GM23338 (cell line): ENCODE measurements around the gene SH3RF3. TPM values are rescaled to one million over a fixed set of nuclear protein-coding genes. Genes with fewer than 3 reads are reported as not detected.

Experiments used
- ATAC-seq: fragments of 200-7000 bp; cut with Tn5 transposase; 3 replicates; pipeline ENCODE4 v1.9.1; 2020
- DNase-seq: peaks from one replicate; pipeline ENCODE4 v3.0.0-alpha.2; 2015; ENCODE audit warnings: low spot score
- H2AFZ ChIP-seq: fragments of 200-600 bp; sonication (generic); 2 replicates; pipeline ENCODE4 v1.8.0; 2016; ENCODE audit warnings: antibody characterized with exemption, mild to moderate bottlenecking, moderate library complexity
- H3F3A ChIP-seq: fragments of 200-600 bp; sonication (generic); replicated peaks from 2 replicates; pipeline ENCODE4 v1.8.0; 2017; ENCODE audit warnings: antibody characterized with exemption, mixed run types, low read depth
- H3K27ac ChIP-seq: fragments of 200-600 bp; sonication (generic); 2 replicates; pipeline ENCODE4 v1.6.1; 2016; ENCODE audit warnings: low read depth
- H3K27me3 ChIP-seq: fragments of 200-600 bp; sonication (generic); 2 replicates; pipeline ENCODE4 v1.8.0; 2016; ENCODE audit warnings: mild to moderate bottlenecking, mixed run types, moderate library complexity; ENCODE audit not compliant: insufficient read depth
- H3K36me3 ChIP-seq: fragments of 200-600 bp; sonication (generic); 2 replicates; pipeline ENCODE4 v1.8.0; 2016; ENCODE audit warnings: mild to moderate bottlenecking; ENCODE audit not compliant: insufficient read depth
- H3K4me1 ChIP-seq: fragments of 200-600 bp; sonication (generic); 2 replicates; pipeline ENCODE4 v1.8.0; 2016; ENCODE audit warnings: mild to moderate bottlenecking, moderate library complexity; ENCODE audit not compliant: insufficient read depth
- H3K4me2 ChIP-seq: fragments of 200-600 bp; sonication (generic); 2 replicates; pipeline ENCODE4 v1.7.1; 2017; ENCODE audit warnings: mixed run types
- H3K4me3 ChIP-seq: fragments of 200-600 bp; sonication (generic); 2 replicates; pipeline ENCODE4 v1.6.1; 2016; ENCODE audit warnings: mixed run types
- H3K79me2 ChIP-seq: fragments of 200-600 bp; sonication (generic); replicated peaks from 2 replicates; pipeline ENCODE4 v1.8.0; 2017; ENCODE audit warnings: mild to moderate bottlenecking; ENCODE audit not compliant: insufficient read depth
- H3K9me2 ChIP-seq: fragments of 200-600 bp; sonication (generic); 2 replicates; pipeline ENCODE4 v1.8.0; 2017; ENCODE audit not compliant: insufficient read depth
- H4K20me1 ChIP-seq: fragments of 200-600 bp; sonication (generic); replicated peaks from 2 replicates; pipeline ENCODE4 v1.8.0; 2017; ENCODE audit warnings: mild to moderate bottlenecking; ENCODE audit not compliant: insufficient read depth
- H3K27ac Mint-ChIP-seq: 2 replicates; pipeline ENCODE4 v1.8.0; 2020; ENCODE audit warnings: inconsistent platforms, mild to moderate bottlenecking, moderate library complexity, mixed read lengths
- H3K27me3 Mint-ChIP-seq: 3 replicates; pipeline ENCODE4 v1.8.0; 2022; ENCODE audit warnings: low read depth, mild to moderate bottlenecking, moderate library complexity, mixed read lengths, inconsistent platforms; ENCODE audit not compliant: insufficient read depth, poor library complexity
- H3K36me3 Mint-ChIP-seq: 3 replicates; pipeline ENCODE4 v1.8.0; 2021; ENCODE audit warnings: low read depth, mild to moderate bottlenecking, inconsistent platforms, moderate library complexity, mixed read lengths
- H3K4me1 Mint-ChIP-seq: 3 replicates; pipeline ENCODE4 v1.8.0; 2020; ENCODE audit warnings: mild to moderate bottlenecking, inconsistent platforms, mixed read lengths
- H3K4me3 Mint-ChIP-seq: 3 replicates; pipeline ENCODE4 v1.8.0; 2021; ENCODE audit warnings: moderate library complexity, mild to moderate bottlenecking, inconsistent platforms, mixed read lengths
- H3K9me3 Mint-ChIP-seq: 3 replicates; pipeline ENCODE4 v1.8.0; 2020; ENCODE audit warnings: moderate library complexity, mild to moderate bottlenecking, inconsistent platforms, mixed read lengths
- CREB1 ChIP-seq: fragments of 250-450 bp; sonication (Bioruptor Pico); IDR thresholded peaks from 2 replicates; pipeline ENCODE4 v1.5.0; 2020; ENCODE audit warnings: low read depth, mild to moderate bottlenecking, moderate library complexity
- EZH2 ChIP-seq: fragments of 200-600 bp; sonication (generic); IDR thresholded peaks from one replicate; pipeline ENCODE4 v1.8.0; 2017; ENCODE audit warnings: antibody characterized with exemption, mild to moderate bottlenecking, low read depth; ENCODE audit not compliant: unreplicated experiment
- EZH2phosphoT487 ChIP-seq: fragments of 200-600 bp; sonication (generic); IDR thresholded peaks from one replicate; pipeline ENCODE4 v1.8.1; 2018; ENCODE audit warnings: antibody characterized with exemption; ENCODE audit not compliant: unreplicated experiment
- JUNB ChIP-seq: IDR thresholded peaks from one replicate; pipeline ENCODE4 v1.6.1; 2016; ENCODE audit warnings: antibody characterized with exemption; ENCODE audit not compliant: unreplicated experiment
- POLR2AphosphoS5 ChIP-seq: IDR thresholded peaks from 2 replicates; pipeline ENCODE4 v1.6.1; 2016; ENCODE audit warnings: antibody characterized with exemption, low read depth
- STAT1 ChIP-seq: IDR thresholded peaks from one replicate; pipeline ENCODE4 v1.6.1; 2016; ENCODE audit warnings: antibody characterized with exemption; ENCODE audit not compliant: unreplicated experiment
- polyA plus RNA-seq: library from polyadenylated mRNA; unstranded; fragments of >200 nt; fragmentation: Nextera tagmentation; extraction: Ambion mirVana; gene quantifications from 2 replicates; pipeline ENCODE4 v1.2.1, GENCODE V29; 2016
- total RNA-seq: library from RNA; depleted of rRNA; stranded (reverse); fragments of >200 nt; shearing (Covaris generic); gene quantifications from 2 replicates; pipeline ENCODE4 v1.2.3, GENCODE V29; 2014
- TF ChIP-seq, protein P1 (sequence below): IDR thresholded peaks from 2 replicates; pipeline ENCODE4 v1.6.1; 2016; ENCODE audit warnings: antibody characterized with exemption
- TF ChIP-seq, protein P2 (sequence below), 2 experiments: fragments of 200-600 bp in 1 of 2; sonication (generic) in 1 of 2; conservative IDR thresholded peaks; 2 replicates each; pipeline versions ENCODE4 v1.5.1 to v1.6.1; 2016 to 2017; ENCODE audit warnings: antibody characterized with exemption in 2 of 2, low read depth in 2 of 2, mild to moderate bottlenecking in 2 of 2, moderate library complexity in 1 of 2
- TF ChIP-seq, protein P3 (sequence below): IDR thresholded peaks from one replicate; pipeline ENCODE4 v1.6.1; 2018; ENCODE audit warnings: antibody characterized with exemption; ENCODE audit not compliant: unreplicated experiment

The SH3RF3 gene
- total and polyA plus RNA-seq, 2 experiments from 2014 or later: 0.11 to 0.63 TPM

DNA sequence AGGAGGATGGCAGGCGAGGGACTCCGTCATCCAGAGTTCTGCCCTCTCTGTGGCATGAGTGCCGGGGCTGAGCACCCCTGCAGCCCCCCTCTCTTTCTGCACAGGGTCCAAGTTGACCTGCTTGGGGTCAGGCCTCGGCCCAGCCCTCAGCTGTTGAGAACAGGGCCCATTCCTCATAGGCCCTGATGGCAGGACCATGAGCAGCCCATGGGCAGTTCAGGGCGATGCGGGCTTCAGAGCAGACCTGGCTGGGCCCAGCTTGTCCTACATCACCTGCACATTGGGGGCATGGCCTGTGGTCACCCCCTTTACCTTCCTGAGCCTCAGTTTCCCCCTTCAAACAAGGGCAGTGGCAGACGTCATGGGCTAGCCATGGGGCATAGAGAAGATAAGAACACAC lies 246.7 kb downstream of the SH3RF3 start:
- Histone ChIP-seq H4K20me1 (no peaks in the 10 kb centered on the region), H3K4me2 (no peak overlapping the region), H3K27ac (no peak overlapping the region), H3K27me3 (no peaks in the 10 kb centered on the region), H2AFZ (no peak overlapping the region), H3K9me2 (no peaks in the 10 kb centered on the region), H3K79me2 (no peaks in the 10 kb centered on the region), H3K36me3 (no peaks in the 10 kb centered on the region), H3K4me3 (no peak overlapping the region), H3K4me1 (no peaks in the 10 kb centered on the region), H3F3A (no peaks in the 10 kb centered on the region)
- no peaks in the 10 kb centered on the region; the same call in 2 of the 3 replicates for H3K36me3 Mint-ChIP-seq
- no peak overlapping the region for H3K4me3 Mint-ChIP-seq
- TF ChIP-seq CREB1 (CRISPR knock-in tag): no peak
- TF ChIP-seq, protein P1, sequence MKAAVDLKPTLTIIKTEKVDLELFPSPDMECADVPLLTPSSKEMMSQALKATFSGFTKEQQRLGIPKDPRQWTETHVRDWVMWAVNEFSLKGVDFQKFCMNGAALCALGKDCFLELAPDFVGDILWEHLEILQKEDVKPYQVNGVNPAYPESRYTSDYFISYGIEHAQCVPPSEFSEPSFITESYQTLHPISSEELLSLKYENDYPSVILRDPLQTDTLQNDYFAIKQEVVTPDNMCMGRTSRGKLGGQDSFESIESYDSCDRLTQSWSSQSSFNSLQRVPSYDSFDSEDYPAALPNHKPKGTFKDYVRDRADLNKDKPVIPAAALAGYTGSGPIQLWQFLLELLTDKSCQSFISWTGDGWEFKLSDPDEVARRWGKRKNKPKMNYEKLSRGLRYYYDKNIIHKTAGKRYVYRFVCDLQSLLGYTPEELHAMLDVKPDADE: no peak
- TF ChIP-seq EZH2phosphoT487: no peak
- no peak for TF ChIP-seq STAT1
- DNase-seq (no peak), ATAC-seq (no peak)
- H3K9me3 Mint-ChIP-seq: no peaks in the 10 kb centered on the region
- no peak overlapping the region for H3K27ac Mint-ChIP-seq
- H3K27me3 Mint-ChIP-seq: peaks cover 5% of the 10 kb centered on the region
- no peaks in the 10 kb centered on the region; the same call in 2 of the 3 replicates for H3K4me1 Mint-ChIP-seq

DNA sequence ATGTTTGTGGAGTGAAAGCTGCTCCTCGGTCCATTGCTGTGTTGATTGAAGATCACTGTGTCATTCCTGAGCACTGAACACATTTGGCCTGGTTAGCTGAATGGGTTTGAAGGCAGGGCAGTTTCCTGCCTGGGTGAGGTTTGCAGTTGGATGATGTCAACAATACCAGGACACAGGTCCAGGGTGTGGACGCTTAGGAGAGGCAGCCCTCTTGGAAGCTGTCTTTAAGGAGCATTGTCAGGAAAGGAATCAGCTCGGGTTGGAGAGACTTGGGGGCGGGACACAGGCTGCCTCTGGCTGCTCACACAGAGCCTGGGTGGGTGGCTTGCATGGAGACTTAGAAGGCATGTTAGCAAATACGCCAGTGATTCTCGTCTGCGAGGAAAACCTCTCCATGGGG lies 247.1 kb downstream of the SH3RF3 start:
- Histone ChIP-seq H4K20me1 (no peaks in the 10 kb centered on the region), H3K4me2 (no peak overlapping the region), H3K4me1 (no peaks in the 10 kb centered on the region), H3K9me2 (no peaks in the 10 kb centered on the region), H2AFZ (no peak overlapping the region), H3K36me3 (no peaks in the 10 kb centered on the region), H3K27ac (no peak overlapping the region), H3F3A (no peaks in the 10 kb centered on the region), H3K4me3 (no peak overlapping the region), H3K27me3 (no peaks in the 10 kb centered on the region), H3K79me2 (no peaks in the 10 kb centered on the region)
- ATAC-seq: no peak
- H3K27me3 Mint-ChIP-seq: peaks cover 5% of the 10 kb centered on the region
- no peak overlapping the region for H3K4me3 Mint-ChIP-seq
- no peaks in the 10 kb centered on the region for H3K36me3 Mint-ChIP-seq
- no peaks in the 10 kb centered on the region for H3K9me3 Mint-ChIP-seq
- no peaks in the 10 kb centered on the region; the same call in 2 of the 3 replicates for H3K4me1 Mint-ChIP-seq
- DNase-seq: no peak
- H3K27ac Mint-ChIP-seq: no peak overlapping the region
- TF ChIP-seq, protein P2, sequence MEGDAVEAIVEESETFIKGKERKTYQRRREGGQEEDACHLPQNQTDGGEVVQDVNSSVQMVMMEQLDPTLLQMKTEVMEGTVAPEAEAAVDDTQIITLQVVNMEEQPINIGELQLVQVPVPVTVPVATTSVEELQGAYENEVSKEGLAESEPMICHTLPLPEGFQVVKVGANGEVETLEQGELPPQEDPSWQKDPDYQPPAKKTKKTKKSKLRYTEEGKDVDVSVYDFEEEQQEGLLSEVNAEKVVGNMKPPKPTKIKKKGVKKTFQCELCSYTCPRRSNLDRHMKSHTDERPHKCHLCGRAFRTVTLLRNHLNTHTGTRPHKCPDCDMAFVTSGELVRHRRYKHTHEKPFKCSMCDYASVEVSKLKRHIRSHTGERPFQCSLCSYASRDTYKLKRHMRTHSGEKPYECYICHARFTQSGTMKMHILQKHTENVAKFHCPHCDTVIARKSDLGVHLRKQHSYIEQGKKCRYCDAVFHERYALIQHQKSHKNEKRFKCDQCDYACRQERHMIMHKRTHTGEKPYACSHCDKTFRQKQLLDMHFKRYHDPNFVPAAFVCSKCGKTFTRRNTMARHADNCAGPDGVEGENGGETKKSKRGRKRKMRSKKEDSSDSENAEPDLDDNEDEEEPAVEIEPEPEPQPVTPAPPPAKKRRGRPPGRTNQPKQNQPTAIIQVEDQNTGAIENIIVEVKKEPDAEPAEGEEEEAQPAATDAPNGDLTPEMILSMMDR (conservative IDR thresholded peaks at IDR 0.05; ENCODE audit: low read depth in 2 of 2): no peak
- TF ChIP-seq EZH2 (no peak), JUNB (no peak), POLR2AphosphoS5 (no peak), EZH2phosphoT487 (no peak)
- TF ChIP-seq, protein P3, sequence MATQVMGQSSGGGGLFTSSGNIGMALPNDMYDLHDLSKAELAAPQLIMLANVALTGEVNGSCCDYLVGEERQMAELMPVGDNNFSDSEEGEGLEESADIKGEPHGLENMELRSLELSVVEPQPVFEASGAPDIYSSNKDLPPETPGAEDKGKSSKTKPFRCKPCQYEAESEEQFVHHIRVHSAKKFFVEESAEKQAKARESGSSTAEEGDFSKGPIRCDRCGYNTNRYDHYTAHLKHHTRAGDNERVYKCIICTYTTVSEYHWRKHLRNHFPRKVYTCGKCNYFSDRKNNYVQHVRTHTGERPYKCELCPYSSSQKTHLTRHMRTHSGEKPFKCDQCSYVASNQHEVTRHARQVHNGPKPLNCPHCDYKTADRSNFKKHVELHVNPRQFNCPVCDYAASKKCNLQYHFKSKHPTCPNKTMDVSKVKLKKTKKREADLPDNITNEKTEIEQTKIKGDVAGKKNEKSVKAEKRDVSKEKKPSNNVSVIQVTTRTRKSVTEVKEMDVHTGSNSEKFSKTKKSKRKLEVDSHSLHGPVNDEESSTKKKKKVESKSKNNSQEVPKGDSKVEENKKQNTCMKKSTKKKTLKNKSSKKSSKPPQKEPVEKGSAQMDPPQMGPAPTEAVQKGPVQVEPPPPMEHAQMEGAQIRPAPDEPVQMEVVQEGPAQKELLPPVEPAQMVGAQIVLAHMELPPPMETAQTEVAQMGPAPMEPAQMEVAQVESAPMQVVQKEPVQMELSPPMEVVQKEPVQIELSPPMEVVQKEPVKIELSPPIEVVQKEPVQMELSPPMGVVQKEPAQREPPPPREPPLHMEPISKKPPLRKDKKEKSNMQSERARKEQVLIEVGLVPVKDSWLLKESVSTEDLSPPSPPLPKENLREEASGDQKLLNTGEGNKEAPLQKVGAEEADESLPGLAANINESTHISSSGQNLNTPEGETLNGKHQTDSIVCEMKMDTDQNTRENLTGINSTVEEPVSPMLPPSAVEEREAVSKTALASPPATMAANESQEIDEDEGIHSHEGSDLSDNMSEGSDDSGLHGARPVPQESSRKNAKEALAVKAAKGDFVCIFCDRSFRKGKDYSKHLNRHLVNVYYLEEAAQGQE: no peak
- TF ChIP-seq, protein P1: no peak
